Left renal pelvis (tissue), 4 donors: ENCODE results near the gene HPCAL1. TPM values are rescaled to one million over a fixed set of nuclear protein-coding genes. Genes with fewer than 3 reads are reported as not detected.

ENCODE experiments used
- DNase-seq, 4 donors: peaks; one replicate each; pipeline ENCODE4 v3.0.0-alpha.2; 2013; ENCODE audit warnings: low read depth in 4 of 4, low spot score in 3 of 4
- polyA plus RNA-seq, 4 donors: library from polyadenylated mRNA; unstranded; fragments of 120-200 nt; gene quantifications; one replicate each; pipeline ENCODE4 v1.2.1, GENCODE V29; 2013; ENCODE audit not compliant: insufficient read length in 4 of 4

The HPCAL1 gene
- polyA plus RNA-seq, 4 donors: 10.9 to 35.4 (median 23.2) TPM

- DNase-seq: no peak
Observed at GRCh38 chr2:10331702-10332401, 29.1 kb downstream of the HPCAL1 start.

- DNase-seq: no peak
Observed at GRCh38 chr2:10332402-10333246, 29.9 kb downstream of the HPCAL1 start.

GRCh38 chr2:10333247-10333613 lies 30.5 kb downstream of the HPCAL1 start:
- no peak for DNase-seq

GRCh38 chr2:10333966-10334365 lies 31.3 kb downstream of the HPCAL1 start:
- no peak for DNase-seq

GRCh38 chr2:10335046-10335840 lies 32.5 kb downstream of the HPCAL1 start:
- DNase-seq: no peak

- no peak for DNase-seq
Observed at GRCh38 chr2:10336283-10336682, 33.6 kb downstream of the HPCAL1 start.

- DNase-seq: no peak
Observed at GRCh38 chr2:10337449-10338269, 35.0 kb downstream of the HPCAL1 start.

- no peak for DNase-seq
Observed at GRCh38 chr2:10338270-10339188, 35.8 kb downstream of the HPCAL1 start.

GRCh38 chr2:10339647-10340592 lies 37.2 kb downstream of the HPCAL1 start:
- no peak for DNase-seq

GRCh38 chr2:10340593-10340975 lies 37.9 kb downstream of the HPCAL1 start:
- DNase-seq: no peak

- DNase-seq: no peak
Observed at GRCh38 chr2:10341193-10341592, 38.5 kb downstream of the HPCAL1 start.

- no peak for DNase-seq
Observed at GRCh38 chr2:10342245-10342951, 39.7 kb downstream of the HPCAL1 start.

GRCh38 chr2:10343191-10343590 lies 40.5 kb downstream of the HPCAL1 start:
- no peak for DNase-seq

- no peak for DNase-seq
Observed at GRCh38 chr2:10343658-10344057, 41.0 kb downstream of the HPCAL1 start.

- DNase-seq: no peak
Observed at GRCh38 chr2:10344105-10345066, 41.7 kb downstream of the HPCAL1 start.

GRCh38 chr2:10345126-10345525 lies 42.4 kb downstream of the HPCAL1 start:
- DNase-seq: no peak
